ENCODE data around the gene DACH2. TPM values are rescaled to one million over a fixed set of nuclear protein-coding genes. Genes with fewer than 3 reads are reported as not detected.

Gene DACH2
- total and polyA plus RNA-seq, 7 donors: 0.01 to 0.15 (median 0.01) TPM; not detected in 4

DNA sequence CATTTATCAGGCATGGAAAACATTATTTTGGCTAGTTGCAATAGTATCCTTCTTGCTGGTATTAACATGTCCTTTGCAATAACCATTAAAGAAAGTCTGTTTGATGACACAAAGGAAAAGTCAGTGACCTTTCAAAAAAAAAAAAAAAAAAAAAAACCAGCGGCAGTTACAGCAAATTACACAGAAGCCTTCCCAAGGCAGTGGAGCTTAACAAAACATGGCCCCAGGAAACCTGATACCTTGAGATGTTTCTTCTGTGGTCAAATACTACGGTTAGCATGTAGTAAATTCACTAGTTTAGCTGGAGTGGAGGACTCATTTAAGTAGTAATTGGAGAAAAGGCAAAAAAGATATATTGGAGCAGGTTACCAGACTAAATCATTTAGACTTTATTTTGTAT, 359.1 kb downstream of the DACH2 start:
- Histone ChIP-seq H3K4me3 (no peak overlapping the region), H3K36me3 (ENCODE audit: insufficient read depth in 1 of 2, low read depth in 1 of 2) (no peaks in the 10 kb centered on the region), H3K27ac (no peak overlapping the region), H3K9me3 (no peaks in the 10 kb centered on the region), H3K4me1 (no peaks in the 10 kb centered on the region), H3K27me3 (ENCODE audit: insufficient read depth in 3 of 3, low read length in 2 of 3) (no peaks in the 10 kb centered on the region)
- no peak for TF ChIP-seq CTCF (IDR thresholded peaks at IDR 0.05)
- DNase-seq (no peak), ATAC-seq (no peak)
- WGBS, 3 donors: 18 to 32% (median 26%) methylated on average over 2 of the region's 2 CpGs
- intact Hi-C loops (cut with DNase I): no loop called here

DNA sequence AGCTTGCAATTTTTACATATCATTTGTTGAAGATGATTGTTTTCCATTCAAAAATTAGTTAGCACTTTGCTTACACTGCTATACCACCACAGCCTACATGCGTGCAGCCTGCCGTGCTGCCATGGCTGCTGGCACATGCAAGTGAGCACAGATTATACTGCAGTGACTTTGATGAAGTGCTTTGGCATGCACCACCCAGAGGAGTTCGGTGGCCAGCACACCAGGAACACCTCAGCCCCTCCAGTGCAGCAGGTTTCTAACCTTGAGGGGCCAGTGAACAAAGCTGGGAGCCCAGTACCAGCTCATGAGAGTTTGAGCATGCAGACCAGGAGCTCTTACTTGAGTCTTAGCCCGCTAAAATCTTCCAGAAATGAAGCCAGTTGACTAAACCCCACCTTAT, 431.5 kb downstream of the DACH2 start:
- no peak for TF ChIP-seq CTCF (IDR thresholded peaks at IDR 0.05)
- intact Hi-C loops (cut with DNase I): no loop called here
- 67 to 74% (median 74%) methylated on average over 4 of the region's 4 CpGs for WGBS, 3 donors

GRCh38 chrX:86604607-86605006, 456.4 kb downstream of the DACH2 start:
- ATAC-seq: no peak
- Histone ChIP-seq H3K27me3 (ENCODE audit: insufficient read depth in 3 of 3, low read length in 2 of 3) (no peaks in the 10 kb centered on the region), H3K27ac (no peak overlapping the region), H3K9me3 (no peaks in the 10 kb centered on the region), H3K36me3 (ENCODE audit: insufficient read depth in 1 of 2, low read depth in 1 of 2) (no peaks in the 10 kb centered on the region), H3K4me1 (no peaks in the 10 kb centered on the region), H3K4me3 (no peak overlapping the region)
- intact Hi-C loops (cut with DNase I): no loop called here
- 52 to 57% (median 56%) methylated on average over 2 of the region's 2 CpGs for WGBS, 3 donors
- TF ChIP-seq CTCF (IDR thresholded peaks at IDR 0.05): no peak
- no peak for DNase-seq

More for the DNA sequence above, 431.5 kb downstream of the DACH2 start:
- no peak for DNase-seq
- peaks cover 0 to 4% (median 0%) of the 10 kb centered on the region in 3 donors for H3K27me3 ChIP-seq (ENCODE audit: insufficient read depth in 3 of 3, low read length in 2 of 3)
- ATAC-seq: no peak
- no peaks in the 10 kb centered on the region for H3K36me3 ChIP-seq (ENCODE audit: insufficient read depth in 1 of 2, low read depth in 1 of 2)
- no peaks in the 10 kb centered on the region for H3K9me3 ChIP-seq
- no peak overlapping the region for H3K4me3 ChIP-seq
- no peak overlapping the region for H3K27ac ChIP-seq
- no peaks in the 10 kb centered on the region for H3K4me1 ChIP-seq

DNA sequence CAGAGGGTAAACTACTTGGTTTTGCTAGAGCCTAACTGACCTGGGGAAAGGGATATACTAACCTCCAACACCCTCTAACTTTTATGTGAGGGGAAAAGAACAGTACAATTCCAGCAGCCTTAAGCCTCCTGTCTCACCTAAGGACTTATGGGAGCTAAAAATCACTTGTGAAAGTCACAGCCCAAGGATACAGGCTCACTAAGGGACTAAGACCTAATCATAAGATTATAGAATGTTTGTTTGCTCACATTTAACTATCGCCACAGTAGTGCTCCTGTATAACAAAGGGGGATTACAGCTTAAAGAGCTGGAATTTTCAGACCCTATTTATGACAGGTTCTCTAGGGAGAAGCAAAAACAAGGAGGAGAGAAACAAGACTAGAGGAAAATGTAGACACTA, 548.7 kb downstream of the DACH2 start:
- Histone ChIP-seq H3K27me3 (ENCODE audit: insufficient read depth in 3 of 3, low read length in 2 of 3) (no peaks in the 10 kb centered on the region), H3K9me3 (no peaks in the 10 kb centered on the region), H3K4me3 (no peak overlapping the region), H3K36me3 (ENCODE audit: insufficient read depth in 1 of 2, low read depth in 1 of 2) (no peaks in the 10 kb centered on the region), H3K4me1 (no peaks in the 10 kb centered on the region), H3K27ac (no peak overlapping the region)
- 79 to 86% (median 84%) methylated on average over 1 of the region's 1 CpG for WGBS, 3 donors
- ATAC-seq (no peak), DNase-seq (no peak)
- TF ChIP-seq CTCF (IDR thresholded peaks at IDR 0.05): no peak
- intact Hi-C loops (cut with DNase I): no loop called here

DNA sequence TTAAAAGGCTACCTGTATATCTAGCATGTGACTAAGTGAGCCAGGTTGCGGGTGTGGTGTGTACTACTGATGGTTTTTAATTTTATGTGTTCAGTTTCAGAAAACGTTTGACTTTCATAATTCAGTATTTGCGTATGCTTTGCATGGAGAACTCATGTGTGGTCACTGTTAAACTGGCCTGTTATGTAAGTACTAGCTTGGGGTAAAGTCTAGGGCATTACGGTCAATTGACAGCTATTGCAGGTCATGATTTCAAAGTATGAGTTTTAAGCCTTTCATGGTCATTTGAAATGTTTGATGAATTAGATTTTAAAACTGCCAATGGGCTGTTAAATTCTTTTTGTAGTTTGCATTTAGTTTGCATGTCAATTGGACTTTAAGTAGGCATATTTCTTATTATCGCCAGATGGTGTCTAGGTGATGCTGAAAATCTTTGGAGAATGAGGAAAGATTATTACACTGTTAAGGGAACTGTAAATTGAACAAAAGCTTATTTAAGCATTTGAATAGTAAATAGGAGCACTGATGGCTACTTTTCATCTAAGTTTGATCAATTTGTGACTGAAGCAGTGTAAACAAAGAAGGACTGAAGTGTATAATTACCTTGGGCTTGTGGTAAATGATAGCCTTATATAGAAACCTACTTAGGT, 563.4 kb downstream of the DACH2 start:
- no peaks in the 10 kb centered on the region for H3K27me3 ChIP-seq (ENCODE audit: insufficient read depth in 3 of 3, low read length in 2 of 3)
- DNase-seq (no peak), ATAC-seq (no peak)
- no peaks in the 10 kb centered on the region for H3K36me3 ChIP-seq (ENCODE audit: insufficient read depth in 1 of 2, low read depth in 1 of 2)
- no peaks in the 10 kb centered on the region for H3K4me1 ChIP-seq
- intact Hi-C loops (cut with DNase I): no loop called here
- H3K4me3 ChIP-seq: no peak overlapping the region
- no peak for TF ChIP-seq CTCF (IDR thresholded peaks at IDR 0.05)
- H3K9me3 ChIP-seq: no peaks in the 10 kb centered on the region
- no peak overlapping the region for H3K27ac ChIP-seq
- WGBS, 3 donors: 75 to 90% (median 88%) methylated on average over 5 of the region's 5 CpGs

Data from psoas muscle (tissue), 8 donors.